ENCODE results near the gene HGFAC. TPM values are rescaled to one million over a fixed set of nuclear protein-coding genes. Genes with fewer than 3 reads are reported as not detected.

Gene HGFAC
- total RNA-seq, 1 donor from 2014 or later = 1.0 TPM

- H3K27me3 ChIP-seq (ENCODE audit: low read depth) = peaks cover 34% of the 10 kb centered on the region
- intact Hi-C loops (cut with DNase I) = no loop called here
- H3K9me3 ChIP-seq = no peaks in the 10 kb centered on the region
- DNase-seq = no peak
- peak overlapping the region; percentile 50 for H3K4me3 ChIP-seq
- ATAC-seq = no peak
- H3K36me3 ChIP-seq = no peaks in the 10 kb centered on the region
- H3K27ac ChIP-seq = no peak overlapping the region
- no peak for TF ChIP-seq CTCF (IDR thresholded peaks at IDR 0.05)
- peaks cover 9% of the 10 kb centered on the region for H3K4me1 ChIP-seq
Observed at GRCh38 chr4:3463556-3464348, 22.0 kb downstream of the HGFAC start.

GRCh38 chr4:3464349-3464905 lies 22.7 kb downstream of the HGFAC start:
- Histone ChIP-seq H3K27me3 (ENCODE audit: low read depth) (peaks cover 34% of the 10 kb centered on the region), H3K4me3 (no peak overlapping the region), H3K9me3 (no peaks in the 10 kb centered on the region), H3K36me3 (no peaks in the 10 kb centered on the region), H3K27ac (no peak overlapping the region), H3K4me1 (peaks cover 9% of the 10 kb centered on the region)
- ATAC-seq (no peak), DNase-seq (no peak)
- no peak for TF ChIP-seq CTCF (IDR thresholded peaks at IDR 0.05)
- intact Hi-C loops (cut with DNase I) = no loop called here

- Histone ChIP-seq H3K27me3 (ENCODE audit: low read depth) (peaks cover 34% of the 10 kb centered on the region), H3K4me3 (no peak overlapping the region), H3K27ac (no peak overlapping the region), H3K4me1 (peaks cover 10% of the 10 kb centered on the region), H3K36me3 (no peaks in the 10 kb centered on the region), H3K9me3 (no peaks in the 10 kb centered on the region)
- intact Hi-C loops (cut with DNase I) = no loop called here
- TF ChIP-seq CTCF (IDR thresholded peaks at IDR 0.05) = no peak
- DNase-seq (no peak), ATAC-seq (no peak)
Observed at GRCh38 chr4:3464911-3465697, 23.3 kb downstream of the HGFAC start.

GRCh38 chr4:3465698-3466671 lies 24.2 kb downstream of the HGFAC start:
- H3K27ac ChIP-seq = no peak overlapping the region
- peaks cover 34% of the 10 kb centered on the region for H3K27me3 ChIP-seq (ENCODE audit: low read depth)
- intact Hi-C loops (cut with DNase I) = no loop called here
- no peak overlapping the region for H3K4me3 ChIP-seq
- H3K4me1 ChIP-seq = peaks cover 14% of the 10 kb centered on the region
- no peak for TF ChIP-seq CTCF (IDR thresholded peaks at IDR 0.05)
- DNase-seq (no peak), ATAC-seq (no peak)
- no peaks in the 10 kb centered on the region for H3K36me3 ChIP-seq
- no peaks in the 10 kb centered on the region for H3K9me3 ChIP-seq
